Hepatocyte (in vitro differentiated cells): ENCODE results near the gene DDX20. TPM values are rescaled to one million over a fixed set of nuclear protein-coding genes. Genes with fewer than 3 reads are reported as not detected.

Source experiments
- DNase-seq: peaks from one replicate; pipeline ENCODE4 v3.0.0-alpha.2; 2016; ENCODE audit warnings: low spot score
- H2AFZ ChIP-seq: fragments of 200-600 bp; sonication (generic); 2 replicates; pipeline ENCODE4 v1.6.0; 2016; ENCODE audit warnings: antibody characterized with exemption, mild to moderate bottlenecking
- H3K27ac ChIP-seq: fragments of 200-600 bp; sonication (generic); 2 replicates; pipeline ENCODE4 v1.5.1; 2016; ENCODE audit warnings: mild to moderate bottlenecking
- H3K27me3 ChIP-seq: fragments of 200-600 bp; sonication (generic); 2 replicates; pipeline ENCODE4 v1.6.1; 2016
- H3K36me3 ChIP-seq: fragments of 200-600 bp; sonication (generic); replicated peaks from 2 replicates; pipeline ENCODE4 v1.5.1; 2016; ENCODE audit warnings: low read depth; ENCODE audit not compliant: insufficient read depth
- H3K4me1 ChIP-seq: fragments of 200-600 bp; sonication (generic); 2 replicates; pipeline ENCODE4 v1.5.1; 2016; ENCODE audit warnings: mild to moderate bottlenecking, moderate library complexity; ENCODE audit not compliant: insufficient read depth
- H3K4me2 ChIP-seq: fragments of 200-600 bp; sonication (generic); 2 replicates; pipeline ENCODE4 v1.6.0; 2016
- H3K4me3 ChIP-seq: fragments of 200-600 bp; sonication (generic); 2 replicates; pipeline ENCODE4 v1.5.1; 2016; ENCODE audit warnings: mild to moderate bottlenecking
- H3K79me2 ChIP-seq: fragments of 200-600 bp; sonication (generic); 2 replicates; pipeline ENCODE4 v1.6.0; 2017; ENCODE audit warnings: mild to moderate bottlenecking
- H3K9me2 ChIP-seq: fragments of 200-600 bp; sonication (generic); replicated peaks from 2 replicates; pipeline ENCODE4 v1.6.0; 2017; ENCODE audit warnings: mild to moderate bottlenecking; ENCODE audit not compliant: insufficient read depth
- H3K9me3 ChIP-seq: fragments of 200-600 bp; sonication (generic); 2 replicates; pipeline ENCODE4 v1.5.1; 2016; ENCODE audit warnings: low read depth, mild to moderate bottlenecking
- H4K20me1 ChIP-seq: fragments of 200-600 bp; sonication (generic); 2 replicates; pipeline ENCODE4 v1.6.0; 2016; ENCODE audit warnings: mild to moderate bottlenecking; ENCODE audit not compliant: insufficient read depth, poor library complexity, severe bottlenecking
- CTCF ChIP-seq: fragments of 200-600 bp; sonication (generic); IDR thresholded peaks from 2 replicates; pipeline ENCODE4 v1.5.1; 2016; ENCODE audit warnings: antibody characterized with exemption, mild to moderate bottlenecking; ENCODE audit not compliant: poor library complexity
- EZH2 ChIP-seq: fragments of 200-600 bp; sonication (generic); IDR thresholded peaks from 2 replicates; pipeline ENCODE4 v1.6.1; 2016; ENCODE audit warnings: antibody characterized with exemption, mild to moderate bottlenecking, borderline replicate concordance
- EZH2phosphoT487 ChIP-seq: fragments of 200-600 bp; sonication (generic); IDR thresholded peaks from one replicate; pipeline ENCODE4 v1.6.1; 2018; ENCODE audit warnings: antibody characterized with exemption, mild to moderate bottlenecking, low read depth, moderate library complexity; ENCODE audit not compliant: unreplicated experiment, severe bottlenecking
- WGBS: methylation state at CpG from one replicate; pipeline ENCODE4 v1.1.6; 2016; ENCODE audit warnings: low lambda C conversion rate; ENCODE audit errors: missing lambda C conversion rate; 5-methylcytosine and 5-hydroxymethylcytosine counted together
- polyA plus RNA-seq: library from polyadenylated mRNA; unstranded; fragments of >200 nt; fragmentation: Nextera tagmentation; extraction: Ambion mirVana; gene quantifications from 2 replicates; pipeline ENCODE4 v1.2.1, GENCODE V29; 2016
- total RNA-seq: library from RNA; depleted of rRNA; stranded (reverse); fragments of >200 nt; gene quantifications from 2 replicates; pipeline ENCODE4 v1.2.3, GENCODE V29; 2014

The DDX20 gene
- total and polyA plus RNA-seq, 2 experiments from 2014 or later, result 6.7 to 19.4 TPM

- H3K27me3 ChIP-seq, result no peaks in the 10 kb centered on the region
- no peaks in the 10 kb centered on the region for H3K79me2 ChIP-seq
- H3K9me3 ChIP-seq, result no peaks in the 10 kb centered on the region
- H3K27ac ChIP-seq, result no peak overlapping the region
- 83% methylated on average over 1 of the region's 1 CpG for WGBS
- peaks cover 8% of the 10 kb centered on the region for H3K4me1 ChIP-seq
- H3K36me3 ChIP-seq, result no peaks in the 10 kb centered on the region
- no peaks in the 10 kb centered on the region for H3K9me2 ChIP-seq
- H4K20me1 ChIP-seq, result no peaks in the 10 kb centered on the region
- no peak overlapping the region for H3K4me2 ChIP-seq
- TF ChIP-seq EZH2phosphoT487, result no peak
- TF ChIP-seq EZH2, result no peak
- no peak for TF ChIP-seq CTCF
- no peak for DNase-seq
- H3K4me3 ChIP-seq, result no peak overlapping the region
- no peak overlapping the region for H2AFZ ChIP-seq
Measured at GRCh38 chr1:111709986-111710385, 45.7 kb upstream of the DDX20 start.

- no peaks in the 10 kb centered on the region for H3K79me2 ChIP-seq
- no peaks in the 10 kb centered on the region for H3K27me3 ChIP-seq
- 71% methylated on average over 3 of the region's 3 CpGs for WGBS
- H3K9me2 ChIP-seq, result no peaks in the 10 kb centered on the region
- no peaks in the 10 kb centered on the region for H3K36me3 ChIP-seq
- H2AFZ ChIP-seq, result no peak overlapping the region
- no peaks in the 10 kb centered on the region for H3K9me3 ChIP-seq
- DNase-seq, result no peak
- H3K4me3 ChIP-seq, result no peak overlapping the region
- H3K4me2 ChIP-seq, result no peak overlapping the region
- H3K4me1 ChIP-seq, result no peaks in the 10 kb centered on the region
- H3K27ac ChIP-seq, result no peak overlapping the region
- H4K20me1 ChIP-seq, result no peaks in the 10 kb centered on the region
- TF ChIP-seq EZH2, result no peak
- no peak for TF ChIP-seq CTCF
- no peak for TF ChIP-seq EZH2phosphoT487
Measured at GRCh38 chr1:111716333-111716732, 39.4 kb upstream of the DDX20 start.

GRCh38 chr1:111717450-111717849 lies 38.3 kb upstream of the DDX20 start:
- TF ChIP-seq EZH2, result no peak
- TF ChIP-seq EZH2phosphoT487, result no peak
- TF ChIP-seq CTCF, result no peak

GRCh38 chr1:111719135-111719534 lies 36.6 kb upstream of the DDX20 start:
- Histone ChIP-seq H3K27ac (no peak overlapping the region), H3K4me2 (no peak overlapping the region), H3K36me3 (no peaks in the 10 kb centered on the region), H4K20me1 (no peaks in the 10 kb centered on the region), H3K79me2 (no peaks in the 10 kb centered on the region), H3K4me1 (no peaks in the 10 kb centered on the region), H2AFZ (no peak overlapping the region), H3K9me2 (no peaks in the 10 kb centered on the region), H3K9me3 (no peaks in the 10 kb centered on the region), H3K4me3 (no peak overlapping the region), H3K27me3 (no peaks in the 10 kb centered on the region)
- DNase-seq, result no peak
- TF ChIP-seq EZH2phosphoT487 (no peak), CTCF (no peak), EZH2 (no peak)
- WGBS, result 95% methylated on average over 5 of the region's 5 CpGs

More at GRCh38 chr1:111717450-111717849, 38.3 kb upstream of the DDX20 start:
- no peak for DNase-seq
- Histone ChIP-seq H3K9me2 (no peaks in the 10 kb centered on the region), H3K4me2 (no peak overlapping the region), H3K36me3 (no peaks in the 10 kb centered on the region), H3K27me3 (no peaks in the 10 kb centered on the region), H3K4me1 (no peaks in the 10 kb centered on the region), H3K27ac (no peak overlapping the region), H2AFZ (no peak overlapping the region), H3K9me3 (no peaks in the 10 kb centered on the region), H3K4me3 (no peak overlapping the region), H3K79me2 (no peaks in the 10 kb centered on the region), H4K20me1 (no peaks in the 10 kb centered on the region)
- WGBS, result 96% methylated on average over 2 of the region's 2 CpGs
